Ovary (tissue), 10 donors: Measurements from ENCODE around the gene GALR2. TPM values are rescaled to one million over a fixed set of nuclear protein-coding genes. Genes with fewer than 3 reads are reported as not detected.

ENCODE experiments used
- DNase-seq, 5 donors: peaks; one replicate each; pipeline ENCODE4 v3.0.0-alpha.2; 2019 to 2020
- H3K27ac ChIP-seq, 2 donors: fragments of 200-600 bp; one replicate each; pipeline versions ENCODE4 v1.5.1 to v1.8.0; 2019 to 2022
- H3K27me3 ChIP-seq: fragments of 200-600 bp; one replicate; pipeline ENCODE4 v1.8.0; 2022
- H3K36me3 ChIP-seq: fragments of 200-600 bp; sonication (generic); one replicate; pipeline ENCODE4 v1.5.1; 2019
- H3K4me1 ChIP-seq: one replicate; pipeline ENCODE4 v1.8.1; 2013; ENCODE audit warnings: mild to moderate bottlenecking, moderate library complexity; ENCODE audit not compliant: insufficient read depth
- H3K4me3 ChIP-seq: fragments of 200-600 bp; sonication (generic); one replicate; pipeline ENCODE4 v1.5.1; 2017
- H3K9me3 ChIP-seq, 2 donors: fragments of 200-600 bp in 1 of 2; sonication (generic) in 1 of 2; one replicate each; pipeline versions ENCODE4 v1.5.1 to v1.8.1; 2013 to 2019; ENCODE audit warnings: mild to moderate bottlenecking in 1 of 2, moderate library complexity in 1 of 2
- EP300 ChIP-seq: sonication (generic); formaldehyde crosslinking; IDR thresholded peaks from one replicate; pipeline ENCODE4 v1.6.1; 2017; ENCODE audit warnings: antibody characterized with exemption
- POLR2A ChIP-seq: fragments of 450-650 bp; IDR thresholded peaks from one replicate; pipeline ENCODE4 v1.6.1; 2017; ENCODE audit warnings: antibody characterized with exemption, mild to moderate bottlenecking, moderate library complexity
- WGBS, 3 donors: extraction: QIAGEN DNeasy Blood & Tissue Kit in 1 of 3; methylation state at CpG; one replicate each; pipeline versions ENCODE4 v1.1.5 to v1.1.7; 2013 to 2017; 5-methylcytosine and 5-hydroxymethylcytosine counted together
- intact Hi-C, 4 donors: fragments of 100-400 bp; cut with DNase I; formaldehyde crosslinking; loops; one replicate each; pipeline versions ENCODE4 v1.11.0 to v1.15.1; 2022 to 2023
- long read RNA-seq, 3 donors: library from polyadenylated mRNA in 2 of 3; unstranded in 2 of 3; transcript quantifications; one replicate each; pipeline ENCODE4 v2.0.0 and lab custom pipeline, GENCODE V29; 2021 to 2026
- polyA plus RNA-seq, 2 donors: library from polyadenylated mRNA; stranded (reverse); fragments of 200-250 nt in 1 of 2; fragments of 350-450 nt in 1 of 2; fragmentation: Illumina TruSeq in 1 of 2; extraction: RNeasy Lipid Tissue Mini Kit (QIAGEN cat#74804) in 1 of 2; gene quantifications; one replicate each; pipeline ENCODE4 v1.2.3, GENCODE V29; 2013 to 2014
- total RNA-seq, 7 donors: library from RNA; depleted of rRNA in 2 of 7; stranded (reverse); fragments of >200 nt in 2 of 7; fragmentation: NEBNext Ultra II Directional in 3 of 7; extraction: Animal tissue kit (Norgen Biotek cat#: 25700) in 3 of 7; gene quantifications; one replicate each; pipeline versions ENCODE4 v1.1.0 to v1.2.4, GENCODE V29; 2016 to 2023
- TF ChIP-seq, protein P1 (sequence below), 3 donors: fragments of 450-650 bp in 2 of 3; fragments of 200-600 bp in 1 of 3; IDR thresholded peaks; one replicate each; pipeline versions ENCODE4 v1.5.1 to v1.8.0; 2016 to 2022; ENCODE audit warnings: antibody characterized with exemption in 3 of 3, mild to moderate bottlenecking in 1 of 3
- donor health status: DM: no; HTN: no; CAD: no; lungs with moderate emphysema.
- donor health status: DM: no; HTN: no; CAD: no.
- donor health status: Bipolar disorder and iron deficiency.
- donor health status: DM: yes; HTN: yes; CAD: no.
- donor health status: DM: no; HTN: no; CAD: no.
- donor health status: DM: yes; HTN: yes; CAD: no.

Gene GALR2, protein sequence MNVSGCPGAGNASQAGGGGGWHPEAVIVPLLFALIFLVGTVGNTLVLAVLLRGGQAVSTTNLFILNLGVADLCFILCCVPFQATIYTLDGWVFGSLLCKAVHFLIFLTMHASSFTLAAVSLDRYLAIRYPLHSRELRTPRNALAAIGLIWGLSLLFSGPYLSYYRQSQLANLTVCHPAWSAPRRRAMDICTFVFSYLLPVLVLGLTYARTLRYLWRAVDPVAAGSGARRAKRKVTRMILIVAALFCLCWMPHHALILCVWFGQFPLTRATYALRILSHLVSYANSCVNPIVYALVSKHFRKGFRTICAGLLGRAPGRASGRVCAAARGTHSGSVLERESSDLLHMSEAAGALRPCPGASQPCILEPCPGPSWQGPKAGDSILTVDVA
- total RNA-seq, result under 1 TPM in 1 of 7 donors, not detected in 6; 0.34 TPM
- polyA plus RNA-seq, result not detected
- long read RNA-seq, donor 1, result 0 reads
- long read RNA-seq, donor 2, partial matches to known transcripts, result 0 of 1 reads
- long read RNA-seq, donor 2, other reads (novel, unspliced or antisense), result 0 of 1 reads
- long read RNA-seq, donor 3, result 0 reads

DNA sequence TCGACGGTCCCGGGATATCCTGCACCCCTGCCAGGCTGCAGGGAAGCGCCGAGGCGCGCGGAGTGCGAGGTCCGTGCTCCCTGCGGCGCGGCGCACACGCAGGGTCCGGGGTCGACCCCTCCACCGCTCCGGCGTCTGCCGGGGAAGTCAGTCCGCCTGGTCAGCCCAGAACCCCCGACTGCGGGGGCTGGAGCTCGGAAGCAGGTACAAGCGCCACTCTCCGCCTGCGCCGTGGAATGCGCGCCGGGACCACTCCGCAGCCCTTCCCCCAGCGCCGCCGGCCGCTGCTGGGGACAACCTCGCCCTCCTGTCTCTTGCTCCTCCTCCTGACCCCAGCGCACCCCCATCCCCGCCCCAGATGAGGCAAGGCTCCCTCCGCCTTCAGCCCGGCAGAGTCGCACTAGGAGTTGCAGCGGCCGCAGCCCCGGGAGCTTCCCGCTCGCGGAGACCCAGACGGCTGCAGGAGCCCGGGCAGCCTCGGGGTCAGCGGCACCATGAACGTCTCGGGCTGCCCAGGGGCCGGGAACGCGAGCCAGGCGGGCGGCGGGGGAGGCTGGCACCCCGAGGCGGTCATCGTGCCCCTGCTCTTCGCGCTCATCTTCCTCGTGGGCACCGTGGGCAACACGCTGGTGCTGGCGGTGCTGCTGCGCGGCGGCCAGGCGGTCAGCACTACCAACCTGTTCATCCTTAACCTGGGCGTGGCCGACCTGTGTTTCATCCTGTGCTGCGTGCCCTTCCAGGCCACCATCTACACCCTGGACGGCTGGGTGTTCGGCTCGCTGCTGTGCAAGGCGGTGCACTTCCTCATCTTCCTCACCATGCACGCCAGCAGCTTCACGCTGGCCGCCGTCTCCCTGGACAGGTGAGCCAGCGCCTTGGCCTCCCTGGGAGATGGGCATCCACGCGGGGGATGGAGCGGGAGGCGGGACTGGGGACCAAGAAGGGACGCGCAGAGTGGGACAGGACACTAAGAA is at the start of gene GALR2:
Gene GALR2 (plus strand): TSS at position 392 of the 974 bp plus-strand sequence. CDS start 103 bp downstream, at position 495.
- no peak within 1 kb of the TSS for H3K27ac ChIP-seq
- no peak for DNase-seq
- H3K36me3 ChIP-seq, result no peaks in the 10 kb centered on the region
- no peaks in the 10 kb centered on the region for H3K9me3 ChIP-seq
- TF ChIP-seq POLR2A, result no peak
- TF ChIP-seq, protein P1, sequence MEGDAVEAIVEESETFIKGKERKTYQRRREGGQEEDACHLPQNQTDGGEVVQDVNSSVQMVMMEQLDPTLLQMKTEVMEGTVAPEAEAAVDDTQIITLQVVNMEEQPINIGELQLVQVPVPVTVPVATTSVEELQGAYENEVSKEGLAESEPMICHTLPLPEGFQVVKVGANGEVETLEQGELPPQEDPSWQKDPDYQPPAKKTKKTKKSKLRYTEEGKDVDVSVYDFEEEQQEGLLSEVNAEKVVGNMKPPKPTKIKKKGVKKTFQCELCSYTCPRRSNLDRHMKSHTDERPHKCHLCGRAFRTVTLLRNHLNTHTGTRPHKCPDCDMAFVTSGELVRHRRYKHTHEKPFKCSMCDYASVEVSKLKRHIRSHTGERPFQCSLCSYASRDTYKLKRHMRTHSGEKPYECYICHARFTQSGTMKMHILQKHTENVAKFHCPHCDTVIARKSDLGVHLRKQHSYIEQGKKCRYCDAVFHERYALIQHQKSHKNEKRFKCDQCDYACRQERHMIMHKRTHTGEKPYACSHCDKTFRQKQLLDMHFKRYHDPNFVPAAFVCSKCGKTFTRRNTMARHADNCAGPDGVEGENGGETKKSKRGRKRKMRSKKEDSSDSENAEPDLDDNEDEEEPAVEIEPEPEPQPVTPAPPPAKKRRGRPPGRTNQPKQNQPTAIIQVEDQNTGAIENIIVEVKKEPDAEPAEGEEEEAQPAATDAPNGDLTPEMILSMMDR (IDR thresholded peaks at IDR 0.05), result no peak
- no peak for TF ChIP-seq EP300
- intact Hi-C loops, result no loop called here
- H3K27me3 ChIP-seq, result peaks cover 11% of the 10 kb centered on the region
- peaks cover 24% of the 10 kb centered on the region for H3K4me1 ChIP-seq
- 1 to 5% (median 2%) methylated on average over 49 to 92 of the region's 92 CpGs for WGBS, 3 donors
- no peak within 1 kb of the TSS for H3K4me3 ChIP-seq

DNA sequence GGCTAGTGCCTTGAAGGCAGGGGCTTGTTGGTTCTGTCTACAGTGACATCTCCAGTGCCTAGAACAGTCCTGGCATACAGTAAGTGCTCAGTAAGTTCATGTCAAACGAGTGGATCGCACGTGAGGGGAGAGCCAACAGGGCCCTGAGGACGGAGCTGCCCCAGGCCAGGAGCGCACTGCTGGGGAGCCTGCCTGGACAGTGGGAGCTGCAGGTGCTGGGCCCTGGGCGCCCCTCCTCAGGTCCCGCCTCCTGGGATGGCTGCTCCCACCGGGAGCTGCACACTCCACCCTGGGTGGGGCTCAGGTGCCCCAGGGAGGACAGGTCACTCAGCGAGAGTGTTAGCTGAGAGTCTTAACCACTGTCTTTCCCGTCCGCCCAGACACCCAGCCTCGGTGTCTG is 49.3 kb upstream of the GALR2 start:
- H3K27me3 ChIP-seq, result no peaks in the 10 kb centered on the region
- TF ChIP-seq, protein P1 (IDR thresholded peaks at IDR 0.05), result no peak
- TF ChIP-seq EP300 (no peak), POLR2A (no peak)
- no peak overlapping the region for H3K27ac ChIP-seq
- H3K9me3 ChIP-seq, result no peaks in the 10 kb centered on the region
- no peak for DNase-seq
- WGBS, 3 donors, result 86 to 87% (median 86%) methylated on average over 12 of the region's 12 CpGs
- intact Hi-C loops, result no loop called here
- H3K36me3 ChIP-seq, result no peaks in the 10 kb centered on the region
- no peaks in the 10 kb centered on the region for H3K4me1 ChIP-seq
- no peak overlapping the region for H3K4me3 ChIP-seq

DNA sequence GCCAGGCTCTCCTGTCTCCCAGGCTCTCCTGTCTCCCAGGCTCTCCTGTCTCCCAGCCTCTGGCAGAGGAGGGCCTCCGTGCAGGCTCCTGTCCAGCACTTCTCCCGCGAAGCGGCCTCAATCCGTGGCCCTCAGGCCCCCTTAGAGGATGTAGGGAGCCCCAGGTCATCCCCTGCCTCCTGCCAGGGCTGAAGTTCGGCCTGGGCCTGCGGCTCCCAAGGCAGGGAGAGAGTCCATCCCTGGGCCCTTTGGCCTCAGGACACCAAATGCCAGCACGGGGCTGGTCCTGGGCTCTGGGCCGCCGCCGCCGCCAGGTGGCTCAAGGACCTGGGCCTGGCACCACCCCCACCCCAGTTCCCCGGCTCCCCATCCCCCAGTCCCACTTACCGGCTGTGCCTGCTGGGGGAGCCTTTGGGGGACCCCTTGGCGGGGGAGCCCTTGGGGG is 47.8 kb upstream of the GALR2 start:
- DNase-seq, result no peak
- H3K36me3 ChIP-seq, result no peaks in the 10 kb centered on the region
- H3K4me3 ChIP-seq, result no peak overlapping the region
- TF ChIP-seq EP300, result no peak
- no peaks in the 10 kb centered on the region for H3K27me3 ChIP-seq
- no peaks in the 10 kb centered on the region for H3K4me1 ChIP-seq
- WGBS, 3 donors, result 66 to 71% (median 67%) methylated on average over 10 to 15 of the region's 15 CpGs
- intact Hi-C loops, result no loop called here
- H3K27ac ChIP-seq, result no peak overlapping the region
- no peaks in the 10 kb centered on the region for H3K9me3 ChIP-seq

DNA sequence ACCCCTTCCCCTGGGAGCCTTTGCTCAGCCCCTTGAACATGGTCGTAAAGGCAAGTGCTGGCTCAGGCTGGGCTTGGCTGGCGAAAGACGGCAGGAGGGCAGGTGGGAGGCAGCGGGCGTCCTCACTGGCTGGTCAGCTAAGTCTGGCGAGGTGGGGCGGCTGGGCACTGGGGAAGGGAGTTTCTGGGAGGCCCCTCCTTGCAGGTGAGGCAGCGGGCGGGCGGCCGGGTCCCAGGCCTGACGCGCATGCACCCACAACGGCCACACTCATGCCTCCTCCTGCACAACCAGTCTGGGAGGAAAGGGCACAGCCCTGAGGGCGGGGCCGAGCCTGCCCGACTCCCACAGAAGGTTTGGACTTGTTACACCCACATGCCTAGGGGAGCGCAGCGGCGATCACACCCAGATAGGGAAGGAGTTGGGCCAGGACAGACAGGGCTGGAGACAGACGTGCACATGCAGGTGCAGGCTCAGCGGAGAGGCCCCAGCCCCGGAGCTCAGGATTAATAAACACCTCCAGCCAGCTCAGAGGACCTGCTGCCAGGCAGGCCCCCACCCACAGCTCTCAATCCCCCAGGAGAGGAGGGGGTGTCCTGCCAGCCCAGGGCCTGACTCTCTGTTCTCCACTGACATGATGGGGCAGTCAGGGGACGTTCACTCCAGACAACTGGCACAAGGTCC is 47.3 kb upstream of the GALR2 start, which contains the start of gene EVPL:
Gene EVPL (minus strand): TSS at position 148 of the 681 bp plus-strand sequence. CDS start 108 bp downstream, at position 40.
- no peak for DNase-seq
- intact Hi-C loops, result no loop called here
- Histone ChIP-seq H3K36me3 (no peaks in the 10 kb centered on the region), H3K4me1 (no peaks in the 10 kb centered on the region), H3K9me3 (no peaks in the 10 kb centered on the region), H3K4me3 (peak within 1 kb of the TSS; percentile 18), H3K27me3 (no peaks in the 10 kb centered on the region), H3K27ac (no peak within 1 kb of the TSS)
- TF ChIP-seq, protein P1 (IDR thresholded peaks at IDR 0.05), result no peak
- TF ChIP-seq POLR2A (no peak), EP300 (no peak)
- WGBS, 3 donors, result 83 to 86% (median 83%) methylated on average over 21 to 24 of the region's 24 CpGs
